ENCODE data around the gene THAP12. TPM values are rescaled to one million over a fixed set of nuclear protein-coding genes. Genes with fewer than 3 reads are reported as not detected.

Gene THAP12
- total RNA-seq, 1 experiment from 2014 or later, result 44.1 TPM

DNA sequence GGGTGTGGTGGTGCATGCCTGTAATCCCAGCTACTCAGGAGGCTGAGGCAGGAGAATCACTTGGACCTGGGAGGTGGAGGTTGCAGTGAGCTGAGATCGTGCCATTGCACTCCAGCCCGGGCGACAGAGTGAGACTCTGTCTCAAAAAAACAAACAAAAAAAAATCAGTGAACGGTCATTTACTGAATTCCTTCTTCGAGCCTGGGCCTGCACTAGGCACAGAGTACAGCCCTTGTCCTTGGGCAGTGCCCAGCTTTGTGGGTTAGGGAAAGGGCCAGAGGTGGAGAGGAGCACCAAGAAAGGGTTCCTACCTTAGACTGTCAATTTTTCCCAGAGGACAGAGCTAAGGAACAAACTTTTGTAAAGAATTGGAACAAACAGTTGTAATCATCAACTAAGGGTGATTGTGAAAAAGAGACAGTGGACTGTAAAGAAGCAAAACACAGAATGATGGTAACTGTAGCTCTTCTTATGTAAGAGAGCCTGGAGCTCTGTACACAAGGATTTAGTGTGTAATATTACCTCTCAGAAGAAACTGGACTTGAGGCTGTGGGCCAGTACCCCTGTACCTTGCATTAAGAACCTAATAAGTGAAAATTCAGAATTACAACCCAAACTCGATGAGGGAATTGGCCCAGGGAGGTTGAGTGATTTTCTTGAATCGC, 11.0 kb upstream of the THAP12 start (continued):
- TF ChIP-seq, protein P1, sequence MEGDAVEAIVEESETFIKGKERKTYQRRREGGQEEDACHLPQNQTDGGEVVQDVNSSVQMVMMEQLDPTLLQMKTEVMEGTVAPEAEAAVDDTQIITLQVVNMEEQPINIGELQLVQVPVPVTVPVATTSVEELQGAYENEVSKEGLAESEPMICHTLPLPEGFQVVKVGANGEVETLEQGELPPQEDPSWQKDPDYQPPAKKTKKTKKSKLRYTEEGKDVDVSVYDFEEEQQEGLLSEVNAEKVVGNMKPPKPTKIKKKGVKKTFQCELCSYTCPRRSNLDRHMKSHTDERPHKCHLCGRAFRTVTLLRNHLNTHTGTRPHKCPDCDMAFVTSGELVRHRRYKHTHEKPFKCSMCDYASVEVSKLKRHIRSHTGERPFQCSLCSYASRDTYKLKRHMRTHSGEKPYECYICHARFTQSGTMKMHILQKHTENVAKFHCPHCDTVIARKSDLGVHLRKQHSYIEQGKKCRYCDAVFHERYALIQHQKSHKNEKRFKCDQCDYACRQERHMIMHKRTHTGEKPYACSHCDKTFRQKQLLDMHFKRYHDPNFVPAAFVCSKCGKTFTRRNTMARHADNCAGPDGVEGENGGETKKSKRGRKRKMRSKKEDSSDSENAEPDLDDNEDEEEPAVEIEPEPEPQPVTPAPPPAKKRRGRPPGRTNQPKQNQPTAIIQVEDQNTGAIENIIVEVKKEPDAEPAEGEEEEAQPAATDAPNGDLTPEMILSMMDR (IDR thresholded peaks at IDR 0.05 in 2 of 3, conservative IDR thresholded peaks at IDR 0.05 in 1 of 3; ENCODE audit: borderline replicate concordance in 1 of 3, insufficient read depth in 1 of 3, low read depth in 2 of 3, low read length in 2 of 3), result no peak
- TF ChIP-seq EZH2phosphoT487 (IDR thresholded peaks at IDR 0.05; ENCODE audit: borderline replicate concordance) (no peak), TCF7L2 (IDR thresholded peaks at IDR 0.05; ENCODE audit: borderline replicate concordance, extremely low read depth, insufficient read depth, insufficient read length) (no peak), POLR2AphosphoS5 (IDR thresholded peaks at IDR 0.05; ENCODE audit: low read depth, low read length) (no peak), ELF1 (IDR thresholded peaks at IDR 0.05; ENCODE audit: borderline replicate concordance, low read depth) (no peak), ZNF274 (IDR thresholded peaks at IDR 0.05; ENCODE audit: low read depth, low read length) (no peak), POLR2A (IDR thresholded peaks at IDR 0.05; ENCODE audit: borderline replicate concordance, extremely low read depth, insufficient read depth, insufficient read length) (no peak), FOSL1 (IDR thresholded peaks at IDR 0.05; ENCODE audit: low read depth) (no peak), SRF (IDR thresholded peaks at IDR 0.05; ENCODE audit: low read depth) (no peak), EZH2 (IDR thresholded peaks at IDR 0.05) (no peak), YY1 (IDR thresholded peaks at IDR 0.05; ENCODE audit: extremely low read depth, insufficient replicate concordance, low read depth, low read length) (no peak)
- TF ChIP-seq, protein P2, sequence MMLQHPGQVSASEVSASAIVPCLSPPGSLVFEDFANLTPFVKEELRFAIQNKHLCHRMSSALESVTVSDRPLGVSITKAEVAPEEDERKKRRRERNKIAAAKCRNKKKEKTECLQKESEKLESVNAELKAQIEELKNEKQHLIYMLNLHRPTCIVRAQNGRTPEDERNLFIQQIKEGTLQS (IDR thresholded peaks at IDR 0.05), result no peak

DNA sequence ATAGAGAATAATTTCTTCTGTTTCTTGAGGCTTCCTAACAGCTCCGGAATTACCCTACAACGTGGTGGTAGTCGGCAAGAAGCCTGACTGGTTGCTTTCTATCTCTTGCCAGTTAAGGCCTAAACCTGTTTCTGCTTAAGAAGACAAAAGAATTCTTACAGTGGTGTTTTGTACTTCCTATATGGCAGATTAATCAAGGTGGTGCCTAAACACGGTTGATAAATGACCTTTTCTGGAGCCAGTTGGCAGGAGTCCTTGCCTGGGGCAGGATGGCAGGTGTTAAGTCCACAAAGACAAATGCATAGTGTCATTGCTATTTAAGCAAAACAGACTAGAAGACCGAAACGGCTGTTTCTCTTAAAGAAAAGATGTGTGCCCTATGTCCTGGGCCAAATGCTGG, 10.1 kb upstream of the THAP12 start:
- H3K27me3 ChIP-seq (ENCODE audit: insufficient read depth, low read length), result no peaks in the 10 kb centered on the region
- H3K9ac ChIP-seq (ENCODE audit: low read length), result no peak overlapping the region
- POLR2A ChIA-PET, result no interaction called here
- H3K4me3 ChIP-seq (replicated peaks in 1 of 2; ENCODE audit: low read depth in 1 of 2, low read length in 2 of 2), result no peak overlapping the region
- no peak overlapping the region for H3K4me2 ChIP-seq (ENCODE audit: low read length)
- intact Hi-C loops (cut with micrococcal nuclease), result no loop called here
- DNase-seq (ENCODE audit: low read depth, low spot score) (no peak), ATAC-seq (no peak)
- H3K27ac ChIP-seq (ENCODE audit: low read depth, low read length), result no peak overlapping the region
- RAD21 ChIA-PET (ENCODE audit: low non-redundant PET in 1 of 2, low total read pairs in 2 of 2, uncharacterized antibody in 2 of 2, unreplicated experiment in 2 of 2), result no interaction called here
- TF ChIP-seq YY1 (IDR thresholded peaks at IDR 0.05; ENCODE audit: extremely low read depth, insufficient replicate concordance, low read depth, low read length), result no peak
- no peak for TF ChIP-seq JUND (IDR thresholded peaks at IDR 0.05)
- TF ChIP-seq EZH2phosphoT487 (IDR thresholded peaks at IDR 0.05; ENCODE audit: borderline replicate concordance), result no peak
- no peak for TF ChIP-seq RAD21 (IDR thresholded peaks at IDR 0.05; ENCODE audit: low read depth)
- no peak for TF ChIP-seq ZFX (IDR thresholded peaks at IDR 0.05)
- no peak for TF ChIP-seq SP1 (IDR thresholded peaks at IDR 0.05; ENCODE audit: low read depth)
- TF ChIP-seq EZH2 (IDR thresholded peaks at IDR 0.05), result no peak
- TF ChIP-seq EGR1 (IDR thresholded peaks at IDR 0.05; ENCODE audit: low read depth), result no peak
- no peak for TF ChIP-seq SRF (IDR thresholded peaks at IDR 0.05; ENCODE audit: low read depth)
- TF ChIP-seq, protein P2 (IDR thresholded peaks at IDR 0.05), result no peak
- TF ChIP-seq, protein P3, sequence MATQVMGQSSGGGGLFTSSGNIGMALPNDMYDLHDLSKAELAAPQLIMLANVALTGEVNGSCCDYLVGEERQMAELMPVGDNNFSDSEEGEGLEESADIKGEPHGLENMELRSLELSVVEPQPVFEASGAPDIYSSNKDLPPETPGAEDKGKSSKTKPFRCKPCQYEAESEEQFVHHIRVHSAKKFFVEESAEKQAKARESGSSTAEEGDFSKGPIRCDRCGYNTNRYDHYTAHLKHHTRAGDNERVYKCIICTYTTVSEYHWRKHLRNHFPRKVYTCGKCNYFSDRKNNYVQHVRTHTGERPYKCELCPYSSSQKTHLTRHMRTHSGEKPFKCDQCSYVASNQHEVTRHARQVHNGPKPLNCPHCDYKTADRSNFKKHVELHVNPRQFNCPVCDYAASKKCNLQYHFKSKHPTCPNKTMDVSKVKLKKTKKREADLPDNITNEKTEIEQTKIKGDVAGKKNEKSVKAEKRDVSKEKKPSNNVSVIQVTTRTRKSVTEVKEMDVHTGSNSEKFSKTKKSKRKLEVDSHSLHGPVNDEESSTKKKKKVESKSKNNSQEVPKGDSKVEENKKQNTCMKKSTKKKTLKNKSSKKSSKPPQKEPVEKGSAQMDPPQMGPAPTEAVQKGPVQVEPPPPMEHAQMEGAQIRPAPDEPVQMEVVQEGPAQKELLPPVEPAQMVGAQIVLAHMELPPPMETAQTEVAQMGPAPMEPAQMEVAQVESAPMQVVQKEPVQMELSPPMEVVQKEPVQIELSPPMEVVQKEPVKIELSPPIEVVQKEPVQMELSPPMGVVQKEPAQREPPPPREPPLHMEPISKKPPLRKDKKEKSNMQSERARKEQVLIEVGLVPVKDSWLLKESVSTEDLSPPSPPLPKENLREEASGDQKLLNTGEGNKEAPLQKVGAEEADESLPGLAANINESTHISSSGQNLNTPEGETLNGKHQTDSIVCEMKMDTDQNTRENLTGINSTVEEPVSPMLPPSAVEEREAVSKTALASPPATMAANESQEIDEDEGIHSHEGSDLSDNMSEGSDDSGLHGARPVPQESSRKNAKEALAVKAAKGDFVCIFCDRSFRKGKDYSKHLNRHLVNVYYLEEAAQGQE (IDR thresholded peaks at IDR 0.05; ENCODE audit: low read depth), result no peak
- TF ChIP-seq CBX3 (IDR thresholded peaks at IDR 0.05; ENCODE audit: low read depth), result no peak
- no peak for TF ChIP-seq ELF1 (IDR thresholded peaks at IDR 0.05; ENCODE audit: borderline replicate concordance, low read depth)
- H2AFZ ChIP-seq (ENCODE audit: low read depth, low read length, poor library complexity, severe bottlenecking), result no peak overlapping the region
- BruUV-seq (replicated peaks), result no TSS peak
- no peaks in the 10 kb centered on the region for H3K36me3 ChIP-seq (ENCODE audit: control insufficient read depth in 1 of 2, insufficient read depth in 2 of 2, low read length in 2 of 2)
- no peaks in the 10 kb centered on the region for H3K4me1 ChIP-seq (ENCODE audit: control insufficient read depth in 1 of 2, insufficient read depth in 2 of 2, low read length in 2 of 2)
- H3K79me2 ChIP-seq (ENCODE audit: insufficient read depth, low read length), result no peaks in the 10 kb centered on the region
- H3K9me2 ChIP-seq (ENCODE audit: insufficient read depth), result no peaks in the 10 kb centered on the region
- H3K9me3 ChIP-seq (ENCODE audit: control insufficient read depth in 1 of 2, insufficient read depth in 1 of 2, low read depth in 1 of 2, low read length in 2 of 2), result no peaks in the 10 kb centered on the region
- no peaks in the 10 kb centered on the region for H4K20me1 ChIP-seq (ENCODE audit: insufficient read depth)
- CTCF ChIA-PET, result no interaction called here
